Lung microvascular endothelial cell (primary cell): ENCODE data around the gene ATP8B1. TPM values are rescaled to one million over a fixed set of nuclear protein-coding genes. Genes with fewer than 3 reads are reported as not detected.

Source experiments
- DNase-seq, 2 donors: peaks; one replicate each; pipeline versions ENCODE4 v3.0.0 to v3.0.0-alpha.2; 2010; ENCODE audit warnings: low read depth in 2 of 2
- total RNA-seq: library from RNA; depleted of rRNA; stranded (reverse); fragments of >200 nt; gene quantifications from 2 replicates; pipeline ENCODE4 v1.2.1, GENCODE V29; 2014

The ATP8B1 gene
- total RNA-seq, 1 donor from 2014 or later: 10.5 TPM

GRCh38 chr18:57630002-57630753, 172.9 kb downstream of the ATP8B1 start:
- peak; percentile 97 for DNase-seq

- DNase-seq: no peak
Measured at GRCh38 chr18:57629422-57629821, 173.7 kb downstream of the ATP8B1 start.

GRCh38 chr18:57627488-57627887, 175.6 kb downstream of the ATP8B1 start:
- peak; percentile 29 to 38 for DNase-seq

GRCh38 chr18:57624988-57625387, 178.1 kb downstream of the ATP8B1 start:
- peak in 1 of 2 donors; percentile 32 for DNase-seq

DNA sequence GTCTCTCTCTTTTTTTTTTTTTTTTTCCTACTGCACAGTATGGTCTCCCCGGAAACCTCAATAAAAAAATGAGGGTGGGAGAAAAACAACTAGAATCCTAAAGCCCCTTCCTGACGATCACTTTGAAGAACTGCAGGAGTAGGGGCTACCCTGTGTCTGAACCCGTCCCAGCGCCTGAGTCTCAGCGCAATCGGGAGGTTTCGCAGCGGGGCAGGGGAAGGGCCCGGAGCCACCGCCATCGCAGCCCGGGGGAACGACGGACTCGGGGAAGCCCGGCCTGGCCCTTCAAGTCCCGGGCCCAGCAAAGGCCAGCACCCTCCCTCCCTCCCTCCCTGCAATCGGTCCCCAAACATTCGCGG, 181.9 kb downstream of the ATP8B1 start:
- DNase-seq: peak; percentile 13 to 28

DNA sequence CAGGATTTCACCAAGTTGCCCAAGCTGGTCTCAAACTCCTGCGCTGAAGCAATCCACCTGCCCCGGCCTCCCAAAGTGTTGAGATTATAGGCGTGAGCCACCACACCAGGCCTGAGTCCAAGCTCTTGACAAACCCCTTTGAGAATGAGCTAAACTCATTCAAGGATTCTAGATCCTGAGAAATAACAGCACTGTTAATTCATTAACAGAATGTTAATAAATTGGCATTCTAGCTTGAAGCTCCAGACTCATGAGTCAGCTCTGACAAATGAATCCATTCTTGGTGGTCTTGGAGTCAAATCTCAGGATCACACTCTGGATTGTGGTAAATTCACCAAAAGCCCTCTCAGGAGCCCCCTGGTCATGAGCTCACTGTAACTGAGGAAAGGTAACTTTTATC, 183.2 kb downstream of the ATP8B1 start:
- no peak for DNase-seq

DNA sequence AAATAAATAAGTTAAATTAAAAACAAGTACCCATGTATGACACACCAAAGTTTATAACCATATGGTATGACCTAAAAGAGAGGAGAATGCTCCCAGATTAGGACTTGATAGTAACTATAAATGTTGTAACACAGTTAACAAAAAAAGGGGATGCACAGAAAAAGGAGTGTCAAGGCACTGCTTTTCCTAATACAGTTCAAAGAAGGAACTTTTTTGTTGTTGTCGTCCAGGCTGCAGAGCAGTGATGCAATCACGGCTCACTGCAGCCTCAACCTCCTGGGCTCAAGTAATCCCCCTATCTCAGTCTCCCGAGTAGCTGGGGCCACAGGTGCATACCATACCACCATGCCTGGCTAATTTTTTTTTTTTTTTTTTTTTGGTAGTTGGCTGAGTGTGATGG, 184.2 kb downstream of the ATP8B1 start:
- no peak for DNase-seq

- DNase-seq: no peak
Measured at GRCh38 chr18:57603871-57604270, 199.2 kb downstream of the ATP8B1 start.

Other genes with a start within 250 kb of the ATP8B1 start
- gene FECH, start 216.6 kb downstream of the ATP8B1 start, total RNA-seq: 36.3 and 36.8 TPM in 2 replicates
- gene NARS1, start 181.5 kb downstream of the ATP8B1 start, total RNA-seq: 76.5 and 99.6 TPM in 2 replicates
- 9.7 and 10.5 TPM in 2 replicates for gene NEDD4L, start 240.9 kb upstream of the ATP8B1 start, total RNA-seq